SK-N-SH treated with all-trans-retinoic acid at 6 μM for 48 hours (cell line): ENCODE results near the gene GATAD2A.

Experiments
- BACH2 ChIP-seq: fragments of 250-450 bp; sonication (Bioruptor Pico); IDR thresholded peaks from 2 replicates; pipeline ENCODE4 v1.9.0; 2021; ENCODE audit warnings: mild to moderate bottlenecking, borderline replicate concordance
- GLIS3 ChIP-seq: fragments of 250-450 bp; sonication (Bioruptor Pico); IDR thresholded peaks from 2 replicates; pipeline ENCODE4 v1.5.0; 2020; ENCODE audit warnings: mild to moderate bottlenecking, moderate library complexity
- OSR1 ChIP-seq: fragments of 250-450 bp; sonication (Bioruptor Pico); IDR thresholded peaks from 2 replicates; pipeline ENCODE4 v1.8.0; 2022; ENCODE audit warnings: moderate library complexity, mild to moderate bottlenecking, inconsistent platforms
- PATZ1 ChIP-seq: fragments of 250-450 bp; sonication (Bioruptor Pico); IDR thresholded peaks from 2 replicates; pipeline ENCODE4 v1.8.0; 2020; ENCODE audit warnings: mild to moderate bottlenecking, moderate library complexity, borderline replicate concordance
- POU6F1 ChIP-seq: fragments of 250-450 bp; sonication (Bioruptor Pico); IDR thresholded peaks from 2 replicates; pipeline ENCODE4 v1.8.0; 2021; ENCODE audit warnings: low read depth, mild to moderate bottlenecking, moderate library complexity, borderline replicate concordance
- PPARA ChIP-seq: fragments of 250-450 bp; sonication (Bioruptor Pico); IDR thresholded peaks from 2 replicates; pipeline ENCODE4 v1.5.0; 2020; ENCODE audit warnings: mild to moderate bottlenecking, borderline replicate concordance
- SNAI2 ChIP-seq: fragments of 250-450 bp; sonication (Bioruptor Pico); IDR thresholded peaks from 2 replicates; pipeline ENCODE4 v1.5.0; 2020; ENCODE audit warnings: mild to moderate bottlenecking, moderate library complexity
- TCF4 ChIP-seq: fragments of 250-450 bp; sonication (Bioruptor Pico); IDR thresholded peaks from 2 replicates; pipeline ENCODE4 v1.8.0; 2021; ENCODE audit warnings: mild to moderate bottlenecking, moderate library complexity, borderline replicate concordance
- ZC3H10 ChIP-seq: fragments of 250-450 bp; sonication (Bioruptor Pico); IDR thresholded peaks from 2 replicates; pipeline ENCODE4 v1.5.1; 2021; ENCODE audit warnings: mild to moderate bottlenecking, moderate library complexity
- ZFP3 ChIP-seq: fragments of 250-450 bp; sonication (Bioruptor Pico); IDR thresholded peaks from 2 replicates; pipeline ENCODE4 v1.5.0; 2020; ENCODE audit warnings: mild to moderate bottlenecking, moderate library complexity
- ZFP30 ChIP-seq: fragments of 450-650 bp; formaldehyde crosslinking; IDR thresholded peaks from 2 replicates; pipeline ENCODE4 v1.5.0; 2022; ENCODE audit warnings: mild to moderate bottlenecking, moderate library complexity
- ZNF8 ChIP-seq: fragments of 450-650 bp; formaldehyde crosslinking; IDR thresholded peaks from 2 replicates; pipeline ENCODE4 v1.5.0; 2020; ENCODE audit warnings: mild to moderate bottlenecking, moderate library complexity
- TF ChIP-seq, protein P1 (sequence below): fragments of 250-450 bp; sonication (Bioruptor Pico); IDR thresholded peaks from 2 replicates; pipeline ENCODE4 v1.5.1; 2021; ENCODE audit warnings: mild to moderate bottlenecking, moderate library complexity
- TF ChIP-seq, protein P2 (sequence below): fragments of 250-450 bp; sonication (Bioruptor Pico); IDR thresholded peaks from 2 replicates; pipeline ENCODE4 v1.5.1; 2020; ENCODE audit warnings: low read depth, mild to moderate bottlenecking, moderate library complexity

GRCh38 chr19:19543101-19543500 is 137.6 kb downstream of the GATAD2A start:
- TF ChIP-seq, protein P1, sequence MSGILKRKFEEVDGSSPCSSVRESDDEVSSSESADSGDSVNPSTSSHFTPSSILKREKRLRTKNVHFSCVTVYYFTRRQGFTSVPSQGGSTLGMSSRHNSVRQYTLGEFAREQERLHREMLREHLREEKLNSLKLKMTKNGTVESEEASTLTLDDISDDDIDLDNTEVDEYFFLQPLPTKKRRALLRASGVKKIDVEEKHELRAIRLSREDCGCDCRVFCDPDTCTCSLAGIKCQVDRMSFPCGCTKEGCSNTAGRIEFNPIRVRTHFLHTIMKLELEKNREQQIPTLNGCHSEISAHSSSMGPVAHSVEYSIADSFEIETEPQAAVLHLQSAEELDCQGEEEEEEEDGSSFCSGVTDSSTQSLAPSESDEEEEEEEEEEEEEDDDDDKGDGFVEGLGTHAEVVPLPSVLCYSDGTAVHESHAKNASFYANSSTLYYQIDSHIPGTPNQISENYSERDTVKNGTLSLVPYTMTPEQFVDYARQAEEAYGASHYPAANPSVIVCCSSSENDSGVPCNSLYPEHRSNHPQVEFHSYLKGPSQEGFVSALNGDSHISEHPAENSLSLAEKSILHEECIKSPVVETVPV (CRISPR knock-in tag) = no peak
- no peak for TF ChIP-seq ZFP3 (CRISPR knock-in tag)
- no peak for TF ChIP-seq SNAI2
- no peak for TF ChIP-seq TCF4 (CRISPR knock-in tag)
- no peak for TF ChIP-seq PATZ1 (CRISPR knock-in tag)
- TF ChIP-seq PPARA (CRISPR knock-in tag) = no peak
- no peak for TF ChIP-seq OSR1
- no peak for TF ChIP-seq ZFP30 (CRISPR knock-in tag)
- no peak for TF ChIP-seq GLIS3 (CRISPR knock-in tag)
- no peak for TF ChIP-seq ZC3H10 (CRISPR knock-in tag)
- no peak for TF ChIP-seq POU6F1 (CRISPR knock-in tag)
- no peak for TF ChIP-seq ZNF8 (CRISPR knock-in tag)
- no peak for TF ChIP-seq BACH2 (CRISPR knock-in tag)
- TF ChIP-seq, protein P2, sequence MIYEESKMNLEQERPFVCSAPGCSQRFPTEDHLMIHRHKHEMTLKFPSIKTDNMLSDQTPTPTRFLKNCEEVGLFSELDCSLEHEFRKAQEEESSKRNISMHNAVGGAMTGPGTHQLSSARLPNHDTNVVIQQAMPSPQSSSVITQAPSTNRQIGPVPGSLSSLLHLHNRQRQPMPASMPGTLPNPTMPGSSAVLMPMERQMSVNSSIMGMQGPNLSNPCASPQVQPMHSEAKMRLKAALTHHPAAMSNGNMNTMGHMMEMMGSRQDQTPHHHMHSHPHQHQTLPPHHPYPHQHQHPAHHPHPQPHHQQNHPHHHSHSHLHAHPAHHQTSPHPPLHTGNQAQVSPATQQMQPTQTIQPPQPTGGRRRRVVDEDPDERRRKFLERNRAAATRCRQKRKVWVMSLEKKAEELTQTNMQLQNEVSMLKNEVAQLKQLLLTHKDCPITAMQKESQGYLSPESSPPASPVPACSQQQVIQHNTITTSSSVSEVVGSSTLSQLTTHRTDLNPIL (CRISPR knock-in tag) = no peak
